HG03469 (cell line): ENCODE results near the gene HSP90AA1.
"Not testable (repeated sequence)": the region's sequence is repeated elsewhere in the genome, so short reads cannot be mapped to it uniquely, and the experiment has no call there.

Experiments used
- ATAC-seq: cut with Tn5 transposase; IDR thresholded peaks from one replicate; pipeline ENCODE4 v1.9.1; 2021; ENCODE audit warnings: mild to moderate bottlenecking, moderate library complexity, moderate number of reproducible peaks; ENCODE audit not compliant: unreplicated experiment

HSP90AA1 gene

GRCh38 chr14:102095231-102095870, 8.5 kb upstream of the HSP90AA1 start:
- ATAC-seq: no peak

DNA sequence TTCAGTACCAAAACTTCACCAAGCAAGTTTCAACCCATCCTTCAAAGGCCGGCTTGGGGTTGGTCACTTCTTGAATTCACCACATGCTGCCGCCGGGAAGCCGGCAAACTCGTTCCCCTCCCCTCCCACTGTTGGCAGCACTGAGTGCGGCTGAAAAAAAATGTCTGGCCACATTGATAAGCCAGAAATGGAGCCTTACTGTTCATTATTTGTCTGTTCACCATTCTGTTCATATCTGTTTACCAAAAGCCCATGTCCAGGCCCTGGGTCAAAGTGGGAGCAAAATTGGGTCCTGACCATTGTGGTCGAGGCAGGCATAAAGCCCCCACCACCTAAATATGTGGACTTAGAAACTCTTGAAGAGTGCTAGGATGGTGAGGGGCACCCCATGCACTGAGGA, 7.3 kb upstream of the HSP90AA1 start:
- no peak for ATAC-seq

DNA sequence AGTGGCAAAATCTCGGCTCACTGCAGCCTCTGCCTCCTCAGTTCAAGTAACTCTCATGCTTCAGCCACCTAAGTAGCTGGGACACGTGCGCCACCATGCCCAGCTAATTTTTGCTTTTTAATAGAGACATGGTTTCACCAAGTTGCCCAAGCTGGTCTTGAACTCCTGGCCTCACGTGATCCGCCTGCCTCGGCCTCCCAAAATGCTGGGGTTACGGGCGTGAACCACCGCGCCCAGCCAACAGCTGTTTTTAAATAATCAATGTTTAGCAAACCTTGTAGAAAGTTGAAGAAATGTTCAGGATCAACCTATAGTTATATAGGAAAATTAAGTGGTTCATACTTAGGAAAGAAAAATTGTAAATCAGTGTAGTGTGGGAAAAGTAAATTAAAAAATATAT, 6.0 kb upstream of the HSP90AA1 start:
- no peak for ATAC-seq

DNA sequence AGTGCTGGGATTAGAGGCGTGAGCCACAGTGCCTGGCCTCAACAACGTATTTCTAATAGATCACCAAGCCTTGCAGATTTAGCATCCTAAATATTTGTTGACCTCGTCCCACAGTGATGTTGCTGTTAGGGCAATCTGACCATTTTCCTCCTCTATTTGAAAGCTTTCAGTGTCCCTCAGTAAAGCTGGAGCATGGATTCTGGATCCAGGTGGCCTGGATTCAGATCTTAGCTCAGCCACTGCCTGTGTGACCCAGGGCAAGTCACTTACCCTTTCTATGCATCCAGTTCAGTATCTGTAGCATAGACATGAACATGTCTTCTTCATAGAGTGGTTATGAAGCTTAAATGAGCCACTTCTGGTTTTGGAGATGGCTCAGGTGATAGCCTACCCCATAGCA, 3.9 kb upstream of the HSP90AA1 start:
- ATAC-seq: no peak

- ATAC-seq: no peak
These were observed 2.9 kb upstream of the HSP90AA1 start for GRCh38 chr14:102089621-102090343.

DNA sequence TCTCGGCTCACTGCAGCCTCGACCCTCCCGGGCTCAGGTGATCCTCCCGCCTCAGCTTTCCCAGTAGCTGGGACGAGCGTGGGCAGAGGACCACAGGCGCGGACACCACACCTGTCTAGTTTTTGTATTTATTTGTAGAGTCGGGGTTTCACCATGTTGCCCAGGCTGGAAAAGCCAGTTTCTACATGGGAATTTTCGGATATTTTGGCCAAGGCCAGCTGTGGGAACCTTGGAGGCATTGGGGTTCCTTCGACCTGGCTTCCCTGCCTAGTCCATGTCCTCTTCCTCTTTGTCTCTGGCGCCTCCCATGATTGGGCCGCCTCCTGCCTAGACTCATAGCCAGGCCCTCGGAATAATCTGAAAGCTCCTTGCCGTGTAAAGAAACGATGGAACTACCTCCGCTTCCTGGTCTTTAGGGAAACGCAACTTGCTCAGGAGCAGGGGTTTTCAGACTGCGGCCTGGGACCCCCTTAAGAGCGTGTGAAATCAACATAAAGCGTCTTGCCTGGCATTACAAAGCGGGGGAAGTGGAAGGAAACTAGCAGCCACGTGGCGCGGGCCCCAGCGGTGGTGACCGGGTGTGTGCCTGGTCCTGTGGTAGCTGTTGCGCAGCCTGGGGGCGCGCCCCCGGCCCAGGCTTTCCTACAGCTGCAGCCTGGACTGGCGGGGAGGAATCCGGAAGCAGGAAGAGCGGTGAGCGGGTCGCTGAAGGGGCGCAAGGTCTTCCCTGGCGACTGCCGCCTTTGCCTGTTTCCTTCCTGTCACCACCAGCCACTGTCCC, 1.4 kb upstream of the HSP90AA1 start:
- ATAC-seq: no peak

DNA sequence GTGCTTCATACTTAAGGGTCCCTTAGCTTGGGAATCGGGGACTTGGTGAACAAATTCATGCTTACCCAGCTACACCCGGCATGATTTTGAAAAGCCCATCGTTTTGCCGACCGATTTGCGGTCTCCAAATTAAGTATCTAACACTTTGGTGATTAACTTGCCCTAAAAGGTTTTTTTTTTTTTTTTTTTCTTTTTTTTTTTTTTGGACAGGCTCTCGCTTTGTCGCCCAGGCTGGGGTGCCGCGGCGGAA, 843 bp upstream of the HSP90AA1 start:
- no peak for ATAC-seq

DNA sequence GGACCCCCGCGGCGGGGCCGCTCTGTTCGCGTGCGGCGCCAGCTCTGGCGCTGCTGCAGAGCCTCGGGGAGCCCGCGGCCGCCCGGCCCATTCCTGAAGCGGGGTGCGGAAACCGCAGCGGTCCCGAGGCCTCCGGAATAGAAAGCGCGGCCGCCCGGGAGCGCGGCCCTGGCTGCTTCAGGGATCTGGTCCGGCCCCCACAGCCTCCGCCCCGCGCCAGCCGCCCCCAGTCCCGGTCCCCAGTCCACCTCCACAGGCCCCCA, 204 bp downstream of the HSP90AA1 start:
- ATAC-seq: no peak

GRCh38 chr14:102085948-102086708, 716 bp downstream of the HSP90AA1 start:
- ATAC-seq: peak; percentile 15

GRCh38 chr14:102085488-102085887, 1.4 kb downstream of the HSP90AA1 start:
- ATAC-seq: no peak

DNA sequence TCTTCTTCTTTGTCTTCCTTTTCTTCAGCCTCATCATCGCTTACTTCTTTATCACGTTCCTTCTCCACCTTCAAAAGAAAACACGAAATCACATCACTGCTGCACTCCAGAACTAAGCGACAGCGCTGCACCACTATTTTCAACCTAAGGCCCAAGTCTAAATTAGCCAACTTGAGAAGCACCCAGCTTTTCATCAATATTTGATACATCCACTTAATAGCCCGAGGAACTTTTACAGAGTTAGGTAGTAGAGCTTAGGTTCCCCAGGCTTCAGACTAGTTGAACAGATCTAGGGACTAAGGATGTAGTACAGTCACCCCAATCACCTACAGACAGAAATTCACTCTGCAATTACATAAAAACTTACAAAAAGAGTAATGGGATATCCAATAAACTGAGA, 1.9 kb downstream of the HSP90AA1 start:
- no peak for ATAC-seq

DNA sequence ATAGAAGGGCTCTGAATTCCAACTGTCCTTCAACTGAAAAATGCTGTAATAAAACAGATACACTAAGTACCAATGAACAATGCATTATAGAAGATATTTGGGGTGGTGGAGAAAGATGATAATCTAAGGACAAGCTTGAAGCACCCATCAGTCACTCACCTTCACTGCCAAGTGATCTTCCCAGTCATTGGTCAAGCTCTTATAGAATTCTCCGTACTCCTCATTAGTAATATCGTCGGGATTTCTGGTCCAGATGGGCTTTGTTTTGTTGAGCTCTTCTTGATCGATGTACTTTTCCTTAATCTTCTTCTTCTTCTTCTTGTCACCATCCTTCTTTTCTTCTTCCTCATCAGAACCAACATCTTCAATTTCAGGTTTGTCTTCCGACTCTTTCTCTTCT, 2.3 kb downstream of the HSP90AA1 start:
- ATAC-seq: not testable (repeated sequence)

DNA sequence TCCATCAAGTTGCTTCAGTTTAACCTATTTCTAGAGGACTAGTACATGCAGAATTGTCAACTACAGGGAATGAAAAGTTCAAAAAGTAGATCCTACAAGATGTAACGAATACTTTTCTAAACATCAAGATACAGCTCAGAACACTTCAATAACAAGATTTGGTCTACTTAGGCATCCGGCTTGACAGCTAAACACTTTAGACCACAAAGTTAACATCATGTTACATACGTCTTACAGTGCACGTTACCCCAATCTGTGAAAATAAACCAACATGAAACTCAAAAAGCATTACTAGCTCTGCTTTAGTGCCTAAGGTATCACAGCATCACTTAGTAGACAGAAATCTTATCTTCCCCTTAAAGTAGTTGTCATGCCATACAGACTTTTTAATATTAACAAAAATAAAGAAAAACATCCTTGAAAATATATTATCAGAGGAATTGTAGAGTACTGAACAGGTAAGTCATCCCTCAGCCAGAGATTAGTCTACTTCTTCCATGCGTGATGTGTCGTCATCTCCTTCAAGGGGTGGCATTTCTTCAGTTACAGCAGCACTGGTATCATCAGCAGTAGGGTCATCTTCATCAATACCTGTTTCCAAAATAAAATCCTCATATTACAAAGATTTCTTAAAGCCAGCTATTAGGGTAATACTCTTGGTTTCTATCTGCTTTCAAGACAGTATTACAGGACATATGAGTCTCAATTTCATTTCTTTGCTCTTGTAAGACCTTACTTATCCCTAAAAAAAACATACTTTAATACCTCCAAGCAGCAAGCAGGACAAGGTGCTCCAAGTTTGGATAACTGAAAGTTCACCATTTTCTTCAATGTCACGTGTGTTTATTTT, 5.4 kb downstream of the HSP90AA1 start:
- no peak for ATAC-seq

- ATAC-seq: no peak
These were observed 6.4 kb downstream of the HSP90AA1 start for GRCh38 chr14:102080183-102081080.

DNA sequence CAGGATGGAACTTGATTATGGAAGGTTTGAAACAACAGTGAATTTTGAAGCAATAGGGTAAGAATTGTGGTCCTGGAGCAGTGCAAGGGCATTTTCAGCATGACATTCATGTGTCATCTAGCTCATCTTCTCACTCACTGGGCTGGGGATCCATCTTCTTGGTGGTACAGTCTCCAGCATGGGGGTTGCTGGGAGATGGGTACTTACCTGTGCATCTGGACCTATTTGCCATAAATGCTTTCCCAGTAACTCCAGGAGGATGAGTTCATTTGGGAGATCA, 7.2 kb downstream of the HSP90AA1 start:
- ATAC-seq: no peak

- ATAC-seq: no peak
These were observed 7.8 kb downstream of the HSP90AA1 start for GRCh38 chr14:102078831-102079699.

DNA sequence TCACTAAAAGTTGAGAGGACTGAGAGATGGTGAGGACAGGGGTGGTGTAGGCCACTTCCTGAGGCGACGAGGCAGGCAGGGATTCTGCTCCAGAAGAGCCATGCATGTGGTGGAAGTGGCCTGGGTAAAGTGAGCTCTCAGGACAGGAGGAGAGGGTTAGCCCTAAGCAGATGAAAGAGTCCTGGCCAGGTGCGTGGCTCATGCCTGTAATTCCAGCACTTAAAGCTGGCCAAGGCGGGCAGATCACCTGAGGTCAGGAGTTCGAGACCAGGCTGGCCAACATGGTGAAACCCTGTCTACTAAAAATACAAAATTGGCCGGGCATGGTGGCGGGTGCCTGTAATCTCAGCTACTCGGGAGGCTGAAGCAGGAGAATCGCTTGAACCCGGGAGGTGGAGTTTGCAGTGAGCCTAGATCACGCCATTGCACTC, 8.5 kb downstream of the HSP90AA1 start:
- not testable (repeated sequence) for ATAC-seq

DNA sequence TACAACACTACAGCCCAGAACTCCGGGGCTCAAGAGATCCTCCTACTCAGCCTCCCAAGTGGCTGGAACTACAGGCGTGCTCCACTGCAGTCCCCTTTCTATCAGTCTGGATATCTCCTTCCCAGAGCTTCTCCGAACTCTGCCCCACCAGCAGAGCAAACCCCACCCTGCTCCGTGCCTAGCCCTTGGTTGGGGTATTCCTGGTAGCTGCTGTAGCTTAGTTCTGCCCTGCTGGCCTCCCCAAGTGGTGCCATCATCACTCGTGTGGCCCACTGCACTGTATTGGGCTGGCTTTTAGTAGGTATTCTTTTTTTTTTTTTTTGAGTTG, 9.5 kb downstream of the HSP90AA1 start:
- ATAC-seq: no peak

DNA sequence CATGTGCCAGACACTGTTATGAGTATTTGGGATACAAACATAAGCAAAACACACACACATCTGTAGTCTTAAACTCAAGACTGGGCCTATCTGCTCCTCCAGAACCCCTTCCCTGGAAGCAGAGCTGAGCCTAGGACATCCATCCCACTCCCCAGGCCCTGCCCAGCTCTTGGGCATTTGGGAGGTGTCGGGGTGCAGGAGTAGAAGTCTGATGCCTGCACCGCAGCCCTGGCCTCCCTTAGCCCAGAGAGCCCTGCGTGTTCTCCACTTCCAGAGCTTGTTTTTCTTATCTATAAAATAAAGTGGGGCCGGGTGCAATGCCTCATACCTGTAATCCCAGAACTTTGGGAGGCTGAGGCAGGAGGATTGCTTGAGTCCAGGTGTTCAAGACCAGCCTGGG, 11.7 kb downstream of the HSP90AA1 start:
- ATAC-seq: no peak
